T-helper 2 cell (primary cell): ENCODE data around the gene EIF4G1.
"Not testable (repeated sequence)": the region's sequence is repeated elsewhere in the genome, so short reads cannot be mapped to it uniquely, and the experiment has no call there.

Experiments
- DNase-seq, 5 experiments: peaks; one replicate each; pipeline versions ENCODE4 v3.0.0 to v3.0.0-alpha.2; 2012 to 2022

Gene EIF4G1

DNA sequence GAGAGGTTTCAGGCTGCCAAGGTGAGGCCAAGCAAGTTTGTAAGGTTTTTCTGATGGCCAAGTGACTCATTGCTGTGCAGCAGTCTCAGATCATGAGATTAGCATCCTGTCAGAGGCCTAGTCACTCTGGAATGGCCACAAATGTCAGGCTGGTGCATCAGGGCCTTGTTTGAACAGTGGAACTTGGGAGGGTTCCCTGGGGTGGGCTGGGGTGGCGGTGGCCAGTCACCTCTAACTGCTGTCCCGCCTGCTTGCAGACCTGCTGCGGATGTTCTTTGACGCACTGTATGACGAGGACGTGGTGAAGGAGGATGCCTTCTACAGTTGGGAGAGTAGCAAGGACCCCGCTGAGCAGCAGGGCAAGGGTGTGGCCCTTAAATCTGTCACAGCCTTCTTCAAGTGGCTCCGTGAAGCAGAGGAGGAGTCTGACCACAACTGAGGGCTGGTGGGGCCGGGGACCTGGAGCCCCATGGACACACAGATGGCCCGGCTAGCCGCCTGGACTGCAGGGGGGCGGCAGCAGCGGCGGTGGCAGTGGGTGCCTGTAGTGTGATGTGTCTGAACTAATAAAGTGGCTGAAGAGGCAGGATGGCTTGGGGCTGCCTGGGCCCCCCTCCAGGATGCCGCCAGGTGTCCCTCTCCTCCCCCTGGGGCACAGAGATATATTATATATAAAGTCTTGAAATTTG, 20.2 kb downstream of the EIF4G1 start:
- peak in 4 of 5 experiments; percentile 31 to 77 (median 37) for DNase-seq

GRCh38 chr3:184335291-184335660, 20.9 kb downstream of the EIF4G1 start:
- no peak for DNase-seq

- DNase-seq, result peak; percentile 71 to 84 (median 78)
Measured at GRCh38 chr3:184335661-184336546, 21.5 kb downstream of the EIF4G1 start.

DNA sequence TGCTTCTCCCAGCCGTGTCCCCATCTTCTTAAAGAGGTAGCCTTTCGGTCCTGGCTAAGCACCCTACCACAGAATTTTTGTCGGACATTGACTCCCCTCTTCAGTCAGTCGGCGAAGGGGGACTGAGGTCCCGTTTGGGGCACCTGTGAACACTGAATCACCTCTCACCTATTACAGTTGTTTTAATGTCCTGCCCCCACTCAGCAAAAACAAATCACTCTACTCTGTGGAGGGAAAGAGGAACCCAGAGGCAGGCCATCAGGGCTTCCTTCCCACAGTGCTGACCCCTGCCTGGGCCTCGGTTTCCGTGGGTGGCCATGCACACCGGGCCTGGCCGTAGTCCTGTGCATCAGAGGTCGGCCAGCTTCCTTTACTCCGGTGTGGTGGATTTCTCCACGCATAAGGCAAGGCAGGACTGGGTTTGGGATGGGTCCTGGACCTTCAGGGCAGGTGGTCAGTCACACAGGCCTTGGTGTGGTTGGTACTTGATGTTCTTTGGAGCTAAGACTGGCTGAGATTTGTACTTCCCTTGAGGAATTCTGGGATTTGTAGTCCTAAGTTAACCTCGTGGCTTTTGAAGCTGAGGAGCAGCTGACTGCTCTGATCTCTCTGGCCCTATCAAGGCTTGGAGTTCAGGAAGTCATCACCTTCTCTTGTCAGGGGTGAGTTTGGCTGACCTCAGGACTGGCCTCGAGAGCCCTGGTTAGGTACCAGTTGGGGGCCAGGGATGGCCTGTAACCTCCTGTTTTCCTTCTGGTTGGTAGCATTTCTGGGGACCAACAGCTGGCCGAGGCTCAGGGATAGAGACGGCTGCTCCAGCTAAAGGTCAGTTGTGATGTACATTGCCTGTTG, 22.4 kb downstream of the EIF4G1 start:
- DNase-seq, result peak in 1 of 5 experiments; percentile 35

DNA sequence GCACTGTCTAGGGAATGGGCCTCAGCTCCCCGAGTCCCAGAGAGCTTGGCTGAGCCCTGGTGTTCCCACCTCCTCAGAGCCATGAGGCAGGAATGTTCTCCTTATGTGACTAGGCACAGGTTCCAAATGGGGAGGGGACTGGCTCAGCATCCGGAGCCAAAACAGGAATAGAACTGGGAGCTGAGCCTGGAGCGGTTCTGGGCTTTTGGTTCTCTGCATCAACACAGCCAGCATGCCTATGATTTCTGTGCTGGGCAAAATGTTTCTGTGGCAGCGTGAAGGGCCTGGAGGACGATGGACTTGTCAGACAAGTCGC, 23.0 kb downstream of the EIF4G1 start, which contains the start of gene FAM131A:
FAM131A (plus strand) TSS at position 202 of the 316 bp plus-strand sequence; CDS start at position 233, 31 bp downstream.
- DNase-seq, result no peak

DNA sequence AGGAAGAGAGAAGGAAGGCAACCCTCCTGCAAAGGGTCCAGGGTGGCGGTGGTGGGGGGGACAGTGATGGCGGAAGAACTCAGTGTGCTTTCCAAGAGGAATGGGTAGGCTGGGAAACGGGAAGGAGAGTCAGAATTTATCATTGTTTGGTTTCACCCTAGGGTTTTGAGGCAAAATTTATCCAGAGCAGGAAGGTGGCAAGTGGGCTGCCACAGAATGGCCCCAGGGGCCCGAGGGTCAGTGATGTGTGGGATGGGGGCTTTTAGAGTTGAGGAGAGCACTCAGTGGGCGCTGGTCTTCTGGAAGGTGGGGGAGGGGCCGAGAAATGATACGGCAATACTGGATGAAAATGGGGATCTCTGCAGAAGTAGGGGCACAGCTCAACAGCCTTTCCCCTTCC, 23.6 kb downstream of the EIF4G1 start:
- no peak for DNase-seq

DNA sequence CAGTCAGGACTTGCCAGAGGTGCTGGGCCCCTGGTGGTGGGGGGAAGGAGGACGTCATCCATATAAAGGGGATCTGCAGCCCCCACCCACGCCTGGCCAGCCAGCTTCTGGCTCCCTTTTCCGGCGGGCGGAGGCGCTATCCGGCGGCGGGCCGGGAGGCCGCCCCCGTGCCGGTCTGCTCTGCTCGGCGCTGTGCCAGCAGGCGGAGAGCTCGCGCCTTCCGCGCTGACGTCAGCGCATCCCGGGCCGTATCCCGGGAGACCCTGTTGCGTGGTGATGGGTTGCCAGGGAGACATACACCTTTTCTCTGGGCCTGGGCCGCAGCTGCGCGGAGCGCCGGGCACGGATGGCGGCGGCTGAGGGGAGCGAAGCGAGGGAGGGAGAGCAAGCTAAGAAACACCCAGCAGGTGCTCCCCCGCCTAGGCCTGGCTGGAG, 24.1 kb downstream of the EIF4G1 start:
- peak in 1 of 5 experiments; percentile 23 for DNase-seq

- no peak for DNase-seq
Measured at GRCh38 chr3:184339001-184339400, 24.6 kb downstream of the EIF4G1 start.

DNA sequence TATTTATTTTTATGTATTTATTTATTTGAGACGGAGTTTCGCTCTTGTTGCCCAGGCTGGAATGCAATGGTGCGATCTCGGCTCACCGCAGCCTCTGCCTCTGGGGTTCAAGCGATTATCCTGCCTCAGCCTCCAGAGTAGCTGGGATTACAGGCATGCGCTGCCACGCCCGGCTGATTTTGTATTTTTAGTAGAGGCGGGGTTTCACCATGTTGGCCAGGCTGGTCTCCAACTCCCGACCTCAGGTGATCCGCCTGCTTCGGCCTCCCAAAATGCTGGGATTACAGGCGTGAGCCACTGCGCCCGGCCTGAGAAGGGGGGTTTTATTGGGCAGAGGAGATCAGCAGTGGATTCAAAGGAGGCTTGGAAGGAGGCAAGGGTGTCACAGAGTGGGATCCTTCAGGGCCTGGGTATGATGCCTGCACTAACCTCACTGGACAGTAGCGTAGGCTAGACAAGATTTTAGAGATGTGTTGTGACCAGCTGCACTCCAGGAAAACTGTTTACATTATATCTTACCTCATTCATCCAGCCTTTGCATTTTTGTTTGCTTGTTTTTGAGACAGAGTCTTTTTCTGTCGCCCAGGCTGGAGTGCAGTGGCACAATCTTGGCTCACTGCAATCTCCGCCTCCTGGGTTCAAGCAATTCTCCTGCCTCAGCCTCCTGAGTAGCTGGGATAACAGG, 25.2 kb downstream of the EIF4G1 start:
- not testable (repeated sequence) for DNase-seq

DNA sequence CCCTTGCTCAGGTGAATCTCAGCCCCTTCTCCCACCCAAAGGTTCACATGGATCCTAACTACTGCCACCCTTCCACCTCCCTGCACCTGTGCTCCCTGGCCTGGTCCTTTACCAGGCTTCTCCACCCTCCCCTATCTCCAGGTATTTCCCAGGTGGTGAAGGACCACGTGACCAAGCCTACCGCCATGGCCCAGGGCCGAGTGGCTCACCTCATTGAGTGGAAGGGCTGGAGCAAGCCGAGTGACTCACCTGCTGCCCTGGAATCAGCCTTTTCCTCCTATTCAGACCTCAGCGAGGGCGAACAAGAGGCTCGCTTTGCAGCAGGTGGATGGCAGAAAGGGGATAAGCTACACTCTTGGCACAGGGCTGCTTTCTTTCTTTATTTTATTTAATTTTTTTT, 27.5 kb downstream of the EIF4G1 start:
- DNase-seq, result no peak

- no peak for DNase-seq
Measured at GRCh38 chr3:184343200-184343876, 28.9 kb downstream of the EIF4G1 start.

DNA sequence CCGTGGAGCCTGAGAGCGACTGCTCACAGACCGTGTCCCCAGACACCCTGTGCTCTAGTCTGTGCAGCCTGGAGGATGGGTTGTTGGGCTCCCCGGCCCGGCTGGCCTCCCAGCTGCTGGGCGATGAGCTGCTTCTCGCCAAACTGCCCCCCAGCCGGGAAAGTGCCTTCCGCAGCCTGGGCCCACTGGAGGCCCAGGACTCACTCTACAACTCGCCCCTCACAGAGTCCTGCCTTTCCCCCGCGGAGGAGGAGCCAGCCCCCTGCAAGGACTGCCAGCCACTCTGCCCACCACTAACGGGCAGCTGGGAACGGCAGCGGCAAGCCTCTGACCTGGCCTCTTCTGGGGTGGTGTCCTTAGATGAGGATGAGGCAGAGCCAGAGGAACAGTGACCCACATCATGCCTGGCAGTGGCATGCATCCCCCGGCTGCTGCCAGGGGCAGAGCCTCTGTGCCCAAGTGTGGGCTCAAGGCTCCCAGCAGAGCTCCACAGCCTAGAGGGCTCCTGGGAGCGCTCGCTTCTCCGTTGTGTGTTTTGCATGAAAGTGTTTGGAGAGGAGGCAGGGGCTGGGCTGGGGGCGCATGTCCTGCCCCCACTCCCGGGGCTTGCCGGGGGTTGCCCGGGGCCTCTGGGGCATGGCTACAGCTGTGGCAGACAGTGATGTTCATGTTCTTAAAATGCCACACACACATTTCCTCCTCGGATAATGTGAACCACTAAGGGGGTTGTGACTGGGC, 30.3 kb downstream of the EIF4G1 start:
- DNase-seq, result no peak

GRCh38 chr3:184345317-184346144, 31.1 kb downstream of the EIF4G1 start:
- DNase-seq, result peak in 1 of 5 experiments; percentile 30

DNA sequence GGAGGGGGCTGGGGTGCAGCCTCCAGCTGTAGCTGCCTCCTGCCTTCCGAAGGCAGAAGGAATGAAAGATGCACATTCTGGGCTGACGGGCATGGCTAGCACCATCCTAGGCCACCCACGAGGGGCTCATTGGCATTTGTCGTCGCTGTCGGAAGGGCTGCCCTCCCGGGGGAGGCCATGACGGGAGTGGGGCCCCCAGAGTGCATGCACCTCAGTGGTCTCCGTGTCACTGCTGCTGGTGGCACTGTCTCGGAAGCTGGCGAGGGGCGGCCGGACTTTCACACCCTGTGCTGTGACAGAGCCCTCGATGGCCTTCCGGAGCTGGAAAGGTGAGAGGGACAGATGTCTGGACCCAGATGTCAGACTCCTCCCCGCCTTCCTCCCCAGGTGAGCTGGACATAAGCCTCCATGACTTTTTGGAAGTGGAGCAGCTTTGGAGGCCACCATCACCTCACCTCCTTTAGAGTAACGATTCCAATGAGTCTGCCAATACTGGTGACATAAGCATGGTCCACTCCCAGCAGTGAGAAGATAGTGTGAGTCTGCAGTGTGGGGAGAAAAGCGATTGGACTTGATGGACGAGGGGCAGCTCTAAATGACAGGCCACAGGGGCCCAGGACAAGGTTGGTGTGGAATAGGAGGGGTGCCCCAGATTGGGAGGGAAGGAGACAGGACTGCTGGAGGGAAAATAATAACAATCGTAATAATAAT, 32.2 kb downstream of the EIF4G1 start:
- DNase-seq, result no peak

DNA sequence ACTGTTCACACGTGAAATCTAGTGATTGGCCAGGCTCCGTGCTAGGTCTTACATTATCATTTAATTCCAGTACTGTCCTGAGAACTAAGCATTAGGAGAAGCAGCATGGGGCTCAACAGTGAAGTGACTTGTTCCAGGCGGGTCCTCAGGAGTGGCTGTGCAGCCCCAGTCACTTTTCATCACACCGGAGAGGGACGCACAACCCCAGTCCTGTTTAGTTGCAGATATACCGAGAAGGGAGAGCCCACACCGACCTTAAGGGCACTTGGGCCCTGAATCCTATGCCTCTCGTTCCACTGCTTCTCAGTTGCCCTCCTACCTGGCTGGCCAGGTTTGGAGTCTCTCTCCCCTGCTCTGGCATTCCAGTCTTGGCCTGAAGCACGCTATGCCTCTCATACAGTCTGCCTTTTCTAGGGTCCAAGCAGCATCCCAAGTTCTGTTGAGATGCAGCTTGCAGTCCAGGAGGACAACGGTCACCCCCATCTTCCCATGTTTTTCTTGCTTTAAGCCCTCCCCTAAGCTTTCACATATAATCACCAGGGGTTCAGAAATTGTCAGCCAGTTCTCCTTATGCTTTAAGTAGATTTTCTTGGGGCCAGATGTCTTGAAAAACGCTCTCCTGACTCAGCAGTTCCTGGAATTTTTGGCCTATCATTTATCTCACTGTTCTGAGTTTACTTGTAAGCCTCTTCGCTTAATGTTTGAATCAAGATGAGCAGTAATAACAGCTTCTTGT, 33.1 kb downstream of the EIF4G1 start:
- no peak for DNase-seq

DNA sequence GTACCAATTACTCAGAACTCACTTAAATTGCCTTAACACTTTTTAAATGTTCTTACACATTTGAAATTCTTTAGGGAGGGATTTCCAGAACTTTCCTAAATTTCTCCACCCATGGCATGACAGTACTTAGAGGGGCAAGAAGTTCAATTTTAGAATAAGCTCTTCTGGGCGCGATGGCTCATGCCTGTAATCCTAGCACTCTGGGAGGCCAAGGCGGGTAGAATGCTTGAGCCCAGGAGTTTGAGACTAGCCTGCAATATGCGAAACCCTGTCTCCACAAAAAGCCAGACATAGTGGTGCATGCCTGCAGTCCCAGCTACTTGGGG, 33.6 kb downstream of the EIF4G1 start:
- no peak for DNase-seq

GRCh38 chr3:184349563-184350470, 35.4 kb downstream of the EIF4G1 start:
- DNase-seq, result no peak

GRCh38 chr3:184350618-184351017, 36.2 kb downstream of the EIF4G1 start:
- no peak for DNase-seq
